Measurements from ENCODE around the gene OR2A7. TPM values are rescaled to one million over a fixed set of nuclear protein-coding genes. Genes with fewer than 3 reads are reported as not detected.
A peak's percentile ranks its signal among the peaks of the same experiment; 100 is the strongest.
"Not testable (repeated sequence)": the region's sequence is repeated elsewhere in the genome, so short reads cannot be mapped to it uniquely, and the experiment has no call there.

Gene OR2A7
- 0.48 TPM for polyA plus RNA-seq (2013, experiment 1 of 2)
- 0.81 TPM for polyA plus RNA-seq (2013, experiment 2 of 2)

GRCh38 chr7:144264692-144265091 lies at the start of gene OR2A7:
OR2A7 (minus strand) TSS chr7:144264792; CDS start chr7:144259628, 5,164 bp downstream.
- H3K4me1 ChIP-seq (ENCODE audit: control insufficient read depth, insufficient read depth, low read length, poor library complexity, severe bottlenecking); H3K9me3 ChIP-seq (ENCODE audit: control insufficient read depth, low read length); H3K36me3 ChIP-seq (ENCODE audit: control insufficient read depth, insufficient read depth, low read length); H3K27ac ChIP-seq (ENCODE audit: low read depth, low read length, severe bottlenecking); H3K4me3 ChIP-seq (ENCODE audit: extremely low read depth, insufficient read depth, low read length, poor library complexity, severe bottlenecking): not testable (repeated sequence)
- no CpG with 5 or more reads among the region's 7 CpGs for WGBS, 2 experiments (ENCODE audit: insufficient coverage in 2 of 2)

GRCh38 chr7:144311872-144312469 lies 47.4 kb upstream of the OR2A7 start, which contains the start of gene OR2A1:
OR2A1 (plus strand) TSS chr7:144312419; CDS start chr7:144318125, 5,706 bp downstream.
- not testable (repeated sequence) for H3K4me3 ChIP-seq (ENCODE audit: extremely low read depth, insufficient read depth, low read length, poor library complexity, severe bottlenecking); H3K4me1 ChIP-seq (ENCODE audit: control insufficient read depth, insufficient read depth, low read length, poor library complexity, severe bottlenecking); H3K27ac ChIP-seq (ENCODE audit: low read depth, low read length, severe bottlenecking); H3K9me3 ChIP-seq (ENCODE audit: control insufficient read depth, low read length); H3K36me3 ChIP-seq (ENCODE audit: control insufficient read depth, insufficient read depth, low read length)
- no CpG with 5 or more reads among the region's 2 CpGs for WGBS, 2 experiments (ENCODE audit: insufficient coverage in 2 of 2)

GRCh38 chr7:144311218-144311617 lies 46.6 kb upstream of the OR2A7 start:
- not testable (repeated sequence) for H3K4me1 ChIP-seq (ENCODE audit: control insufficient read depth, insufficient read depth, low read length, poor library complexity, severe bottlenecking); H3K36me3 ChIP-seq (ENCODE audit: control insufficient read depth, insufficient read depth, low read length); H3K9me3 ChIP-seq (ENCODE audit: control insufficient read depth, low read length); H3K27ac ChIP-seq (ENCODE audit: low read depth, low read length, severe bottlenecking); H3K4me3 ChIP-seq (ENCODE audit: extremely low read depth, insufficient read depth, low read length, poor library complexity, severe bottlenecking)
- WGBS, 2 experiments (ENCODE audit: insufficient coverage in 2 of 2) = no CpG with 5 or more reads among the region's 2 CpGs

- not testable (repeated sequence) for H3K9me3 ChIP-seq (ENCODE audit: control insufficient read depth, low read length); H3K4me1 ChIP-seq (ENCODE audit: control insufficient read depth, insufficient read depth, low read length, poor library complexity, severe bottlenecking)
- no CpG with 5 or more reads among the region's 2 CpGs for WGBS, 2 experiments (ENCODE audit: insufficient coverage in 2 of 2)
Measured at GRCh38 chr7:144309702-144310101, 45.1 kb upstream of the OR2A7 start.

GRCh38 chr7:144305156-144305555 lies 40.6 kb upstream of the OR2A7 start:
- H3K9me3 ChIP-seq (ENCODE audit: control insufficient read depth, low read length); H3K4me1 ChIP-seq (ENCODE audit: control insufficient read depth, insufficient read depth, low read length, poor library complexity, severe bottlenecking); H3K27ac ChIP-seq (ENCODE audit: low read depth, low read length, severe bottlenecking); H3K4me3 ChIP-seq (ENCODE audit: extremely low read depth, insufficient read depth, low read length, poor library complexity, severe bottlenecking); H3K36me3 ChIP-seq (ENCODE audit: control insufficient read depth, insufficient read depth, low read length): not testable (repeated sequence)
- no CpG with 5 or more reads among the region's 2 CpGs for WGBS, 2 experiments (ENCODE audit: insufficient coverage in 2 of 2)

More at GRCh38 chr7:144309702-144310101, 45.1 kb upstream of the OR2A7 start:
- H3K36me3 ChIP-seq (ENCODE audit: control insufficient read depth, insufficient read depth, low read length); H3K4me3 ChIP-seq (ENCODE audit: extremely low read depth, insufficient read depth, low read length, poor library complexity, severe bottlenecking); H3K27ac ChIP-seq (ENCODE audit: low read depth, low read length, severe bottlenecking): not testable (repeated sequence)

DNA sequence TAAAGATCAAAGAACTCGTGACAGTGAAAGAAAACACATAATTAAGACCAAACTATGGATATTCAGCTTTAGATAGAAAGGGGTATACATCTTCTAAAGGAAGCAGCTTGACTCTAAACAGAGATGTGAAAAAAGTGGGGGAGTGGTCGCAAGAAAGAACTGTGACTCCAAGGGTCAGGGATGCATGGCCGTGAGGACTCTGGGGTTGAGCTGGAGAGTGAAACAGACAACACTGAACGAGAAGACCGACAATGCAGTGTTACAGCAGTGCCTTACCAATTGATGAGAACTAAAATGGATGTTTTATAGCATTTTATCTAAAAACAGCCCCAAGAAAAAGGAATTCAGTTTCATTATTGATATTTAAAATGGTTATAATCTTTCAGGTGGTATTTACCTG lies 39.0 kb upstream of the OR2A7 start:
- H3K4me3 ChIP-seq (ENCODE audit: extremely low read depth, insufficient read depth, low read length, poor library complexity, severe bottlenecking); H3K4me1 ChIP-seq (ENCODE audit: control insufficient read depth, insufficient read depth, low read length, poor library complexity, severe bottlenecking); H3K36me3 ChIP-seq (ENCODE audit: control insufficient read depth, insufficient read depth, low read length); H3K27ac ChIP-seq (ENCODE audit: low read depth, low read length, severe bottlenecking); H3K9me3 ChIP-seq (ENCODE audit: control insufficient read depth, low read length): not testable (repeated sequence)
- no CpG with 5 or more reads among the region's 5 CpGs for WGBS, 2 experiments (ENCODE audit: insufficient coverage in 2 of 2)

DNA sequence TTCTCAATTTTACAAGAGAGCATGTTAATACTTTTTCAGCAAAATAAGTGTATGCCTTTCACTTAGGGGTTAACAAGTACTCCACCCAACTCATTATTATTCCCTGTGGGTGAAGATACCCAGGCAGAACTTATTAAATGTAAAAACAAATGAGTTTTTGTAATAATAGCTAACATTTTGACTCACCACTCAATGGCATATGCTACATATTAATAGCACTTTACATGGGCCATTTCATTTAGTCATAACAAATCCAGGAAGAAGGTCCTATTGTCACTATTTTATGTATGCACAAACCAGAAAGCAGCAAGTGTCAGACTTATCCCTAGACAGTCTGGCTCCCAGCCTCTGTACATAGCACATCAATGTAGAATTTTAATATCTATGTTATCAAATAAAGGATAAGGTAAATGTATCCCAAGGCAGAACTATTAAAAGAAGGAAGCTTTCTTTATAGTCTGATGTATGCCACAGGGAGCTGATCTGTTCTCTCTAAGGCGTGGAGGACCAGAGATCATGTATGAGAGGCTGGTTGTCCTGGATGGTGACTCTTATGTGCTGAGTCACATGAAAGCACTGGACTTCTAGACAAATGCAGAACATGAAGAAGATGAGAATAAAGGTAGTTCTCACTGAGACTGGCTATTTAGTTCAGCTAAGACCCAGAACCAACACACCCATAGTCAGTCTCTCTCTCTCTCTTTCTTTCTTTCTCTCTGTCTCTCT lies 38.1 kb upstream of the OR2A7 start:
- not testable (repeated sequence) for H3K36me3 ChIP-seq (ENCODE audit: control insufficient read depth, insufficient read depth, low read length); H3K4me1 ChIP-seq (ENCODE audit: control insufficient read depth, insufficient read depth, low read length, poor library complexity, severe bottlenecking); H3K4me3 ChIP-seq (ENCODE audit: extremely low read depth, insufficient read depth, low read length, poor library complexity, severe bottlenecking); H3K27ac ChIP-seq (ENCODE audit: low read depth, low read length, severe bottlenecking); H3K9me3 ChIP-seq (ENCODE audit: control insufficient read depth, low read length)
- WGBS, 2 experiments (ENCODE audit: insufficient coverage in 2 of 2) = no CpG with 5 or more reads among the region's 1 CpG

DNA sequence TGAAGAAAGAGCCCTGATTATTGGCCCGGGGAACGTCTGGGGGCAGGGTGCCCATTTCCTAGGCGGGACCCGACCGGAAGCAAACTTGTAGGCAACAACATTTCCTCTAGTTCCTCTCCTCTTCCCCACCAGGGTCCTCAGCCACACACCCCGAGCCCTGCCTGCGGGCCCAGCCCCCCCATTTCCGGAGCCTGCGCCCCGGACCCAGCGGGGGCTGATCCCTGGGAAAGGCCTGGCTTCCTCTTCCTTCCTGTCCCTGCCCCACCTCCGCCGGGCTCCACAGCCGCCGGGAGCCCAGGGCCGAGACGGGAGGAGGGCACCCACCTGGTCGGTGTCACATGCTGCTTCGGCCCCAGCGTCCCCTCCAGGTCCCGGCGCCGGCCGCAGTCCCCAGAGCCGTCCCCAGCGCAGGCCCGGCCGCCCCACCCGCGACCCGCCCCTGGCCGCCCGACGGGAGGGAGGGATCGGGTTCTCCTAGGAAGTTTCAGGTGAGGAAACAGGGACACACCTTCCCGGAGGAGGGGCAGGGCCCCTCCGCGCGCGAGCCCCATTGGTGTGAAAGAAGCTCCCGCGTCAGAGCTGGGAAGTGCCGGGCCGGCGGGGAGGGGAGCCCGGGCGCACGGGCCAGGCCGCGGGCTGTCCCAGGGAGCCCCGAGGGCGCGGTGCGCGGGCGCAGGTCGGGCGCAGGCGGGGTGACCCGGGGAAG lies 29.4 kb upstream of the OR2A7 start:
- WGBS, 2 experiments (ENCODE audit: insufficient coverage in 2 of 2) = no CpG with 5 or more reads among the region's 60 CpGs
- peak overlapping the region; percentile 5 for H3K4me3 ChIP-seq (ENCODE audit: extremely low read depth, insufficient read depth, low read length, poor library complexity, severe bottlenecking)
- H3K4me1 ChIP-seq (ENCODE audit: control insufficient read depth, insufficient read depth, low read length, poor library complexity, severe bottlenecking) = not testable (repeated sequence)

DNA sequence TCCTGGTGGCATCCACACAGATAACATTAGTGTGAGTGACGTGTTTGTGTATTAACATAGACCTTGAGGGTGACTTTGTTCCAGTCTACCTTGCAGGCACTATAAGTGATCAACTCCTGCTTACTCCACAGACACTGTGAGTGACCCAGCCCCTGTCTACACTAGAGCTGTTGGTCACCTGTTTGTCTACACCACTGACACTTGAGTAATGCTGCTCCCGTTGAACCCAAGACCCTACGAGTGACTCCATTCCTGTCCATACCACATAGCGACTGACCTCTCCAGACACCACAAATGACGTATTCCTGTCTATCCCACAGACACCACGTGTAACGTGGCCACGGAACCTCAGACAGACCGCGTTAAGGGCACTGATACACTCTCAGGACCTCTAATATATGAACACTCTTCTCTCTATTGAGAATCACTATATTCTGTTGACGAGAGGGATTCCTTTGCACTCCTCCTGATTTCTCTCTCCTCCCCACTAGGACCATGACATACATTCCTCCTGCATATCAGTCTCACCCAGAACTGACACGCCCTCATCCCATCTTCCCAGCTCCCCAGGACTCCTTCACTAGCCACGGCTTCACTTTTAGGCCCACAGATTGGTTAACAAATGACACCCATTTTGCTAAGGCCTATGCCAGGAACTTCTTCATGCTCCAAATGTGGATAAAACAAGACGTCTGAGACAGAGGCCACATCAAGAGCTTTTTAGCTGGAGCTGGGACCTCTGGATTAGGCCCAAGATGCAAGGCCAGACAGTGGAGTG lies 28.0 kb upstream of the OR2A7 start:
- H3K4me3 ChIP-seq (ENCODE audit: extremely low read depth, insufficient read depth, low read length, poor library complexity, severe bottlenecking); H3K9me3 ChIP-seq (ENCODE audit: control insufficient read depth, low read length); H3K36me3 ChIP-seq (ENCODE audit: control insufficient read depth, insufficient read depth, low read length); H3K4me1 ChIP-seq (ENCODE audit: control insufficient read depth, insufficient read depth, low read length, poor library complexity, severe bottlenecking); H3K27ac ChIP-seq (ENCODE audit: low read depth, low read length, severe bottlenecking): not testable (repeated sequence)
- WGBS, 2 experiments (ENCODE audit: insufficient coverage in 2 of 2) = 86 to 96% methylated on average over 2 of the region's 14 CpGs

More for the DNA sequence above, 29.4 kb upstream of the OR2A7 start:
- not testable (repeated sequence) for H3K27ac ChIP-seq (ENCODE audit: low read depth, low read length, severe bottlenecking); H3K36me3 ChIP-seq (ENCODE audit: control insufficient read depth, insufficient read depth, low read length); H3K9me3 ChIP-seq (ENCODE audit: control insufficient read depth, low read length)

DNA sequence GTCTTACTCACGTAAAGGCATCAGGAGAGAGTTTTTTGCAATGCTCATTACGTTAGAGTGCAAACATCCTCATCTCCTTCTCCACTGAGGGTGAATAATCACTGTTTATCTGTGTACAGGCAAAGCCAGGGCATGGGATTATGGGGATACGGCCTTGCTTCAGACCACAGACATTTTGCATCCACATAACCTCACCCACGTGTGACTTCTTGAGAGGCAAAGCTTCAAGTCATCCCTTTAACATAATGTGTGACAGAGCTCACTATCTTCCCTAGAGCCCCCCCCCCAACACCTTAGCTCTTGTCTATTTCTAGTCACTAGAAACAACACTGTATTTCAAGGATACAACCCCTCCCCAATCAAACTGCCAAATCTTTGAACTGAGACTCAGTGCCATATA lies 27.0 kb upstream of the OR2A7 start:
- WGBS, 2 experiments (ENCODE audit: insufficient coverage in 2 of 2) = no CpG with 5 or more reads among the region's 4 CpGs
- H3K27ac ChIP-seq (ENCODE audit: low read depth, low read length, severe bottlenecking); H3K4me3 ChIP-seq (ENCODE audit: extremely low read depth, insufficient read depth, low read length, poor library complexity, severe bottlenecking); H3K36me3 ChIP-seq (ENCODE audit: control insufficient read depth, insufficient read depth, low read length); H3K4me1 ChIP-seq (ENCODE audit: control insufficient read depth, insufficient read depth, low read length, poor library complexity, severe bottlenecking); H3K9me3 ChIP-seq (ENCODE audit: control insufficient read depth, low read length): not testable (repeated sequence)
